ENCODE data around the gene FMO4. TPM values are rescaled to one million over a fixed set of nuclear protein-coding genes. Genes with fewer than 3 reads are reported as not detected.

The FMO4 gene
- total and polyA plus RNA-seq, 2 experiments from 2014 or later, result 3.1 to 3.4 TPM

DNA sequence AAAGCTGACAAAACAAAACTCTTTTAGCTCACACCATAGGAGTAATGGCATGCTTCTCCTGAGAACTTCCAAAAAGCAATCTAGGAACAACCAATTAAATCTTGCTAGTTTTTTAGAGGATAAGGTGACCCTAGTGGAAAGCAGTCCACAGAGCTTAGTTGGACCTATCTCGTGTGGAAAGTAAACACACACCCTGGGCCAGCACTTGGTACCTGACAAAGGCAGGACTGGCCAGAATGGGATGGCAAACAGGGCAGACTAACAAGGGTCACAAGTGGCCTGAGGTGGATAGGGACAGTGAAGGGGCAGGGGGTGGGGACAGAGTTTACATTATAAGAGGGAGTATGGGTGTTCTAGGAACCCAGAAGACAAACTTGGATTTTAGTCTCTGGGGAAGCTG, 22.0 kb downstream of the FMO4 start:
- no peaks in the 10 kb centered on the region for H3K36me3 ChIP-seq (ENCODE audit: insufficient read depth)
- Mint-ChIP-seq H3K9me3 (no peaks in the 10 kb centered on the region), H3K4me3 (no peak overlapping the region), H3K27ac (no peak overlapping the region), H3K4me1 (peaks cover 4% of the 10 kb centered on the region; the same call in 2 of the 3 replicates), H3K27me3 (ENCODE audit: insufficient read depth, low read depth, poor library complexity) (peaks cover 1% of the 10 kb centered on the region), H3K36me3 (ENCODE audit: low read depth) (no peaks in the 10 kb centered on the region)
- no peak overlapping the region for H3K27ac ChIP-seq (ENCODE audit: low read depth)
- no peaks in the 10 kb centered on the region for H3K9me2 ChIP-seq (ENCODE audit: insufficient read depth)
- no peak for DNase-seq (ENCODE audit: low spot score)
- H3K4me2 ChIP-seq, result no peak overlapping the region
- no peak overlapping the region for H2AFZ ChIP-seq
- TF ChIP-seq POLR2AphosphoS5 (IDR thresholded peaks at IDR 0.05; ENCODE audit: low read depth), result no peak
- TF ChIP-seq ZNF114 (CRISPR knock-in tag; IDR thresholded peaks at IDR 0.05), result no peak
- TF ChIP-seq, protein P1, sequence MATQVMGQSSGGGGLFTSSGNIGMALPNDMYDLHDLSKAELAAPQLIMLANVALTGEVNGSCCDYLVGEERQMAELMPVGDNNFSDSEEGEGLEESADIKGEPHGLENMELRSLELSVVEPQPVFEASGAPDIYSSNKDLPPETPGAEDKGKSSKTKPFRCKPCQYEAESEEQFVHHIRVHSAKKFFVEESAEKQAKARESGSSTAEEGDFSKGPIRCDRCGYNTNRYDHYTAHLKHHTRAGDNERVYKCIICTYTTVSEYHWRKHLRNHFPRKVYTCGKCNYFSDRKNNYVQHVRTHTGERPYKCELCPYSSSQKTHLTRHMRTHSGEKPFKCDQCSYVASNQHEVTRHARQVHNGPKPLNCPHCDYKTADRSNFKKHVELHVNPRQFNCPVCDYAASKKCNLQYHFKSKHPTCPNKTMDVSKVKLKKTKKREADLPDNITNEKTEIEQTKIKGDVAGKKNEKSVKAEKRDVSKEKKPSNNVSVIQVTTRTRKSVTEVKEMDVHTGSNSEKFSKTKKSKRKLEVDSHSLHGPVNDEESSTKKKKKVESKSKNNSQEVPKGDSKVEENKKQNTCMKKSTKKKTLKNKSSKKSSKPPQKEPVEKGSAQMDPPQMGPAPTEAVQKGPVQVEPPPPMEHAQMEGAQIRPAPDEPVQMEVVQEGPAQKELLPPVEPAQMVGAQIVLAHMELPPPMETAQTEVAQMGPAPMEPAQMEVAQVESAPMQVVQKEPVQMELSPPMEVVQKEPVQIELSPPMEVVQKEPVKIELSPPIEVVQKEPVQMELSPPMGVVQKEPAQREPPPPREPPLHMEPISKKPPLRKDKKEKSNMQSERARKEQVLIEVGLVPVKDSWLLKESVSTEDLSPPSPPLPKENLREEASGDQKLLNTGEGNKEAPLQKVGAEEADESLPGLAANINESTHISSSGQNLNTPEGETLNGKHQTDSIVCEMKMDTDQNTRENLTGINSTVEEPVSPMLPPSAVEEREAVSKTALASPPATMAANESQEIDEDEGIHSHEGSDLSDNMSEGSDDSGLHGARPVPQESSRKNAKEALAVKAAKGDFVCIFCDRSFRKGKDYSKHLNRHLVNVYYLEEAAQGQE (IDR thresholded peaks at IDR 0.05; ENCODE audit: unreplicated experiment), result no peak
- TF ChIP-seq JUNB (IDR thresholded peaks at IDR 0.05; ENCODE audit: unreplicated experiment), result no peak
- TF ChIP-seq, protein P2, sequence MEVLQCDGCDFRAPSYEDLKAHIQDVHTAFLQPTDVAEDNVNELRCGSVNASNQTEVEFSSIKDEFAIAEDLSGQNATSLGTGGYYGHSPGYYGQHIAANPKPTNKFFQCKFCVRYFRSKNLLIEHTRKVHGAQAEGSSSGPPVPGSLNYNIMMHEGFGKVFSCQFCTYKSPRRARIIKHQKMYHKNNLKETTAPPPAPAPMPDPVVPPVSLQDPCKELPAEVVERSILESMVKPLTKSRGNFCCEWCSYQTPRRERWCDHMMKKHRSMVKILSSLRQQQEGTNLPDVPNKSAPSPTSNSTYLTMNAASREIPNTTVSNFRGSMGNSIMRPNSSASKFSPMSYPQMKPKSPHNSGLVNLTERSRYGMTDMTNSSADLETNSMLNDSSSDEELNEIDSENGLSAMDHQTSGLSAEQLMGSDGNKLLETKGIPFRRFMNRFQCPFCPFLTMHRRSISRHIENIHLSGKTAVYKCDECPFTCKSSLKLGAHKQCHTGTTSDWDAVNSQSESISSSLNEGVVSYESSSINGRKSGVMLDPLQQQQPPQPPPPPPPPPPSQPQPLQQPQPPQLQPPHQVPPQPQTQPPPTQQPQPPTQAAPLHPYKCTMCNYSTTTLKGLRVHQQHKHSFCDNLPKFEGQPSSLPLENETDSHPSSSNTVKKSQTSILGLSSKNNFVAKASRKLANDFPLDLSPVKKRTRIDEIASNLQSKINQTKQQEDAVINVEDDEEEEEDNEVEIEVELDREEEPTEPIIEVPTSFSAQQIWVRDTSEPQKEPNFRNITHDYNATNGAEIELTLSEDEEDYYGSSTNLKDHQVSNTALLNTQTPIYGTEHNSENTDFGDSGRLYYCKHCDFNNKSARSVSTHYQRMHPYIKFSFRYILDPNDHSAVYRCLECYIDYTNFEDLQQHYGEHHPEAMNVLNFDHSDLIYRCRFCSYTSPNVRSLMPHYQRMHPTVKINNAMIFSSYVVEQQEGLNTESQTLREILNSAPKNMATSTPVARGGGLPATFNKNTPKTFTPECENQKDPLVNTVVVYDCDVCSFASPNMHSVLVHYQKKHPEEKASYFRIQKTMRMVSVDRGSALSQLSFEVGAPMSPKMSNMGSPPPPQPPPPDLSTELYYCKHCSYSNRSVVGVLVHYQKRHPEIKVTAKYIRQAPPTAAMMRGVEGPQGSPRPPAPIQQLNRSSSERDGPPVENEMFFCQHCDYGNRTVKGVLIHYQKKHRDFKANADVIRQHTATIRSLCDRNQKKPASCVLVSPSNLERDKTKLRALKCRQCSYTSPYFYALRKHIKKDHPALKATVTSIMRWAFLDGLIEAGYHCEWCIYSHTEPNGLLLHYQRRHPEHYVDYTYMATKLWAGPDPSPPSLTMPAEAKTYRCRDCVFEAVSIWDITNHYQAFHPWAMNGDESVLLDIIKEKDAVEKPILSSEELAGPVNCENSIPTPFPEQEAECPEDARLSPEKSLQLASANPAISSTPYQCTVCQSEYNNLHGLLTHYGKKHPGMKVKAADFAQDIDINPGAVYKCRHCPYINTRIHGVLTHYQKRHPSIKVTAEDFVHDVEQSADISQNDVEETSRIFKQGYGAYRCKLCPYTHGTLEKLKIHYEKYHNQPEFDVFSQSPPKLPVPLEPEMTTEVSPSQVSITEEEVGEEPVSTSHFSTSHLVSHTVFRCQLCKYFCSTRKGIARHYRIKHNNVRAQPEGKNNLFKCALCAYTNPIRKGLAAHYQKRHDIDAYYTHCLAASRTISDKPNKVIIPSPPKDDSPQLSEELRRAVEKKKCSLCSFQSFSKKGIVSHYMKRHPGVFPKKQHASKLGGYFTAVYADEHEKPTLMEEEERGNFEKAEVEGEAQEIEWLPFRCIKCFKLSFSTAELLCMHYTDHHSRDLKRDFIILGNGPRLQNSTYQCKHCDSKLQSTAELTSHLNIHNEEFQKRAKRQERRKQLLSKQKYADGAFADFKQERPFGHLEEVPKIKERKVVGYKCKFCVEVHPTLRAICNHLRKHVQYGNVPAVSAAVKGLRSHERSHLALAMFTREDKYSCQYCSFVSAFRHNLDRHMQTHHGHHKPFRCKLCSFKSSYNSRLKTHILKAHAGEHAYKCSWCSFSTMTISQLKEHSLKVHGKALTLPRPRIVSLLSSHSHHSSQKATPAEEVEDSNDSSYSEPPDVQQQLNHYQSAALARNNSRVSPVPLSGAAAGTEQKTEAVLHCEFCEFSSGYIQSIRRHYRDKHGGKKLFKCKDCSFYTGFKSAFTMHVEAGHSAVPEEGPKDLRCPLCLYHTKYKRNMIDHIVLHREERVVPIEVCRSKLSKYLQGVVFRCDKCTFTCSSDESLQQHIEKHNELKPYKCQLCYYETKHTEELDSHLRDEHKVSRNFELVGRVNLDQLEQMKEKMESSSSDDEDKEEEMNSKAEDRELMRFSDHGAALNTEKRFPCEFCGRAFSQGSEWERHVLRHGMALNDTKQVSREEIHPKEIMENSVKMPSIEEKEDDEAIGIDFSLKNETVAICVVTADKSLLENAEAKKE (CRISPR knock-in tag; IDR thresholded peaks at IDR 0.05), result no peak
- TF ChIP-seq, protein P3, sequence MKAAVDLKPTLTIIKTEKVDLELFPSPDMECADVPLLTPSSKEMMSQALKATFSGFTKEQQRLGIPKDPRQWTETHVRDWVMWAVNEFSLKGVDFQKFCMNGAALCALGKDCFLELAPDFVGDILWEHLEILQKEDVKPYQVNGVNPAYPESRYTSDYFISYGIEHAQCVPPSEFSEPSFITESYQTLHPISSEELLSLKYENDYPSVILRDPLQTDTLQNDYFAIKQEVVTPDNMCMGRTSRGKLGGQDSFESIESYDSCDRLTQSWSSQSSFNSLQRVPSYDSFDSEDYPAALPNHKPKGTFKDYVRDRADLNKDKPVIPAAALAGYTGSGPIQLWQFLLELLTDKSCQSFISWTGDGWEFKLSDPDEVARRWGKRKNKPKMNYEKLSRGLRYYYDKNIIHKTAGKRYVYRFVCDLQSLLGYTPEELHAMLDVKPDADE (IDR thresholded peaks at IDR 0.05), result no peak
- no peak for TF ChIP-seq EZH2 (IDR thresholded peaks at IDR 0.05; ENCODE audit: low read depth, unreplicated experiment)
- no peak for TF ChIP-seq STAT1 (IDR thresholded peaks at IDR 0.05; ENCODE audit: unreplicated experiment)
- TF ChIP-seq NANOG (IDR thresholded peaks at IDR 0.05; ENCODE audit: borderline replicate concordance), result no peak
- no peak for TF ChIP-seq ZNF331 (CRISPR knock-in tag; IDR thresholded peaks at IDR 0.05; ENCODE audit: low read depth)
- TF ChIP-seq CREB1 (CRISPR knock-in tag; IDR thresholded peaks at IDR 0.05; ENCODE audit: low read depth), result no peak
- TF ChIP-seq, protein P4, sequence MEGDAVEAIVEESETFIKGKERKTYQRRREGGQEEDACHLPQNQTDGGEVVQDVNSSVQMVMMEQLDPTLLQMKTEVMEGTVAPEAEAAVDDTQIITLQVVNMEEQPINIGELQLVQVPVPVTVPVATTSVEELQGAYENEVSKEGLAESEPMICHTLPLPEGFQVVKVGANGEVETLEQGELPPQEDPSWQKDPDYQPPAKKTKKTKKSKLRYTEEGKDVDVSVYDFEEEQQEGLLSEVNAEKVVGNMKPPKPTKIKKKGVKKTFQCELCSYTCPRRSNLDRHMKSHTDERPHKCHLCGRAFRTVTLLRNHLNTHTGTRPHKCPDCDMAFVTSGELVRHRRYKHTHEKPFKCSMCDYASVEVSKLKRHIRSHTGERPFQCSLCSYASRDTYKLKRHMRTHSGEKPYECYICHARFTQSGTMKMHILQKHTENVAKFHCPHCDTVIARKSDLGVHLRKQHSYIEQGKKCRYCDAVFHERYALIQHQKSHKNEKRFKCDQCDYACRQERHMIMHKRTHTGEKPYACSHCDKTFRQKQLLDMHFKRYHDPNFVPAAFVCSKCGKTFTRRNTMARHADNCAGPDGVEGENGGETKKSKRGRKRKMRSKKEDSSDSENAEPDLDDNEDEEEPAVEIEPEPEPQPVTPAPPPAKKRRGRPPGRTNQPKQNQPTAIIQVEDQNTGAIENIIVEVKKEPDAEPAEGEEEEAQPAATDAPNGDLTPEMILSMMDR (conservative IDR thresholded peaks at IDR 0.05; ENCODE audit: low read depth in 2 of 2), result no peak
- no peak for TF ChIP-seq EZH2phosphoT487 (IDR thresholded peaks at IDR 0.05; ENCODE audit: unreplicated experiment)
- H3K79me2 ChIP-seq (replicated peaks; ENCODE audit: insufficient read depth), result no peaks in the 10 kb centered on the region
- no peaks in the 10 kb centered on the region for H3K4me1 ChIP-seq (ENCODE audit: insufficient read depth)
- no peak overlapping the region for H3K4me3 ChIP-seq
- no peaks in the 10 kb centered on the region for H3K27me3 ChIP-seq (ENCODE audit: insufficient read depth)
- H4K20me1 ChIP-seq (replicated peaks; ENCODE audit: insufficient read depth), result no peaks in the 10 kb centered on the region
- no peaks in the 10 kb centered on the region for H3F3A ChIP-seq (replicated peaks; ENCODE audit: low read depth)
- no peak for ATAC-seq

All from GM23338 (cell line).